H1 (cell line): ENCODE results near the gene CFHR1. TPM values are rescaled to one million over a fixed set of nuclear protein-coding genes. Genes with fewer than 3 reads are reported as not detected.

Source experiments
- CTCF ChIA-PET: fragments of 300-600 bp; sonication (Branson Sonifier 250); formaldehyde crosslinking; loops from one replicate; lab custom pipeline; 2021; ENCODE audit not compliant: partially characterized antibody; lab: Charles Lee
- POLR2A ChIA-PET: fragments of 300-600 bp; sonication (Branson Sonifier 250); formaldehyde crosslinking; loops from one replicate; lab custom pipeline; 2021; ENCODE audit warnings: inconsistent platforms; ENCODE audit not compliant: partially characterized antibody; lab: Charles Lee
- DNase-seq, 2 experiments: peaks; one replicate each; pipeline versions ENCODE4 v3.0.0 to v3.0.0-alpha.2; 2010 to 2022; ENCODE audit warnings: low spot score in 2 of 2, low read depth in 1 of 2, mixed read lengths in 1 of 2
- FAIRE-seq: peaks from 2 replicates; lab custom pipeline; 2011; peaks lifted over from hg19 to GRCh38; lab: Jason Lieb, UNC
- H2AFZ ChIP-seq: 2 replicates; pipeline ENCODE4 v1.8.1; 2012; ENCODE audit warnings: low read length, inconsistent platforms
- H2AK5ac ChIP-seq: 2 replicates; pipeline ENCODE4 v1.6.1; 2013; ENCODE audit warnings: low read depth, low read length
- H2BK120ac ChIP-seq: replicated peaks from 2 replicates; pipeline ENCODE3; 2013; ENCODE audit warnings: low read depth, low read length, inconsistent platforms
- H2BK12ac ChIP-seq: 2 replicates; pipeline ENCODE4 v1.6.1; 2013; ENCODE audit warnings: low read depth, low read length
- H2BK15ac ChIP-seq: 2 replicates; pipeline ENCODE4 v1.6.1; 2013; ENCODE audit warnings: low read length
- H2BK20ac ChIP-seq: 2 replicates; pipeline ENCODE4 v1.6.1; 2013; ENCODE audit warnings: low read length
- H2BK5ac ChIP-seq: 2 replicates; pipeline ENCODE4 v1.6.1; 2013; ENCODE audit warnings: low read depth, low read length
- H3K14ac ChIP-seq: 2 replicates; pipeline ENCODE4 v1.6.1; 2013; ENCODE audit warnings: inconsistent platforms; ENCODE audit not compliant: insufficient read length
- H3K18ac ChIP-seq: 2 replicates; pipeline ENCODE4 v1.6.1; 2013; ENCODE audit warnings: low read length; ENCODE audit errors: extremely low read depth
- H3K23ac ChIP-seq: 2 replicates; pipeline ENCODE4 v1.6.1; 2013; ENCODE audit warnings: inconsistent platforms; ENCODE audit not compliant: insufficient read length
- H3K23me2 ChIP-seq: 2 replicates; pipeline ENCODE4 v1.6.1; 2013; ENCODE audit warnings: low read depth, low read length
- H3K27ac ChIP-seq: 2 replicates; pipeline ENCODE4 v1.6.1; 2011; ENCODE audit warnings: low read depth, low read length, inconsistent platforms
- H3K27me3 ChIP-seq, 4 experiments: replicated peaks in 1 of 4; 1 replicate in 1 of 4; 2 replicates in 3 of 4; pipeline versions ENCODE4 v1.6.1 to v1.8.1; 2011 to 2013; ENCODE audit warnings: low read length in 3 of 4, mild to moderate bottlenecking in 3 of 4, inconsistent platforms in 2 of 4, mixed read lengths in 2 of 4, moderate library complexity in 1 of 4; ENCODE audit not compliant: control insufficient read depth in 3 of 4, insufficient read depth in 3 of 4; ENCODE audit errors: extremely low read depth in 1 of 4
- H3K36me3 ChIP-seq, 4 experiments: 2 replicates each; pipeline versions ENCODE4 v1.6.1 to v1.8.1; 2011 to 2013; ENCODE audit warnings: mild to moderate bottlenecking in 4 of 4, low read length in 3 of 4, moderate library complexity in 2 of 4, control low read depth in 1 of 4, inconsistent platforms in 1 of 4; ENCODE audit not compliant: insufficient read depth in 4 of 4, control insufficient read depth in 2 of 4
- H3K4ac ChIP-seq: replicated peaks from 2 replicates; pipeline ENCODE3; 2013; ENCODE audit warnings: low read length, low read depth, mixed read lengths, inconsistent platforms; ENCODE audit not compliant: insufficient read length
- H3K4me1 ChIP-seq, 4 experiments: replicated peaks in 1 of 4; 1 replicate in 1 of 4; 2 replicates in 3 of 4; pipeline versions ENCODE4 v1.6.1 to v1.8.1; 2011 to 2013; ENCODE audit warnings: low read length in 3 of 4, inconsistent platforms in 2 of 4, mixed read lengths in 1 of 4; ENCODE audit not compliant: insufficient read depth in 4 of 4, control insufficient read depth in 3 of 4
- H3K4me2 ChIP-seq, 2 experiments: 2 replicates each; pipeline versions ENCODE4 v1.6.1 to v1.8.1; 2011 to 2013; ENCODE audit warnings: low read depth in 2 of 2, low read length in 2 of 2, control low read depth in 1 of 2, inconsistent platforms in 1 of 2, mild to moderate bottlenecking in 1 of 2; ENCODE audit not compliant: insufficient read depth in 1 of 2
- H3K4me3 ChIP-seq, 4 experiments: fragments of 200-600, 300-600 bp in 1 of 4; sonication (generic), shearing (Covaris generic), sonication (Bioruptor Twin) in 1 of 4; 2 replicates each; pipeline versions ENCODE4 v1.5.1 to v1.8.1; 2011 to 2016; ENCODE audit warnings: low read length in 4 of 4, low read depth in 3 of 4, control low read depth in 2 of 4, inconsistent platforms in 2 of 4, mild to moderate bottlenecking in 2 of 4, mixed read lengths in 1 of 4, moderate library complexity in 1 of 4; ENCODE audit not compliant: insufficient read depth in 2 of 4; ENCODE audit errors: extremely low read depth in 1 of 4
- H3K56ac ChIP-seq: replicated peaks from 2 replicates; pipeline ENCODE3; 2013; ENCODE audit warnings: low read depth, mild to moderate bottlenecking, mixed read lengths, low read length, inconsistent platforms; ENCODE audit not compliant: insufficient read length
- H3K79me1 ChIP-seq: 2 replicates; pipeline ENCODE4 v1.6.1; 2013; ENCODE audit warnings: low read depth, low read length, control low read depth
- H3K79me2 ChIP-seq, 2 experiments: 2 replicates each; pipeline versions ENCODE4 v1.6.1 to v1.8.1; 2012 to 2013; ENCODE audit warnings: low read length in 2 of 2, mild to moderate bottlenecking in 2 of 2, inconsistent platforms in 1 of 2; ENCODE audit not compliant: insufficient read depth in 2 of 2, control insufficient read depth in 1 of 2
- H3K9ac ChIP-seq, 4 experiments: replicated peaks in 1 of 4; 1 replicate in 1 of 4; 2 replicates in 3 of 4; pipeline versions ENCODE4 v1.6.1 to v1.8.1; 2011 to 2013; ENCODE audit warnings: low read depth in 3 of 4, low read length in 3 of 4, control low read depth in 2 of 4, mild to moderate bottlenecking in 2 of 4, moderate library complexity in 2 of 4, inconsistent platforms in 1 of 4; ENCODE audit errors: extremely low read depth in 1 of 4
- H3K9me3 ChIP-seq, 2 experiments: 2 replicates each; pipeline versions ENCODE4 v1.6.1 to v1.8.1; 2012 to 2013; ENCODE audit warnings: mild to moderate bottlenecking in 2 of 2, moderate library complexity in 2 of 2, control low read depth in 1 of 2, inconsistent platforms in 1 of 2, low read depth in 1 of 2, low read length in 1 of 2, mixed read lengths in 1 of 2; ENCODE audit not compliant: insufficient read depth in 2 of 2
- H4K20me1 ChIP-seq, 2 experiments: replicated peaks in 1 of 2; 2 replicates each; pipeline versions ENCODE3 to v1.8.1; 2011 to 2013; ENCODE audit warnings: inconsistent platforms in 2 of 2, low read length in 2 of 2, mild to moderate bottlenecking in 1 of 2; ENCODE audit not compliant: insufficient read depth in 2 of 2, control insufficient read depth in 1 of 2
- H4K5ac ChIP-seq: 2 replicates; pipeline ENCODE4 v1.6.1; 2013; ENCODE audit warnings: low read length, low read depth, mixed read lengths, inconsistent platforms; ENCODE audit not compliant: insufficient read length
- H4K8ac ChIP-seq: 2 replicates; pipeline ENCODE4 v1.8.0; 2013; ENCODE audit warnings: mild to moderate bottlenecking, moderate library complexity, low read length, inconsistent platforms; ENCODE audit not compliant: insufficient read depth; ENCODE audit errors: extremely low read depth
- H4K91ac ChIP-seq: replicated peaks from 2 replicates; pipeline ENCODE3; 2013; ENCODE audit warnings: low read length, mixed read lengths, inconsistent platforms; ENCODE audit not compliant: insufficient read length
- ATF3 ChIP-seq: IDR thresholded peaks from 2 replicates; pipeline ENCODE4 v1.6.1; 2011; ENCODE audit warnings: low read depth, mild to moderate bottlenecking, low read length; ENCODE audit not compliant: insufficient read depth
- WGBS, 2 experiments: shearing (Covaris generic) in 1 of 2; methylation state at CpG; one replicate each; pipeline versions ENCODE4 v1.1.6 to v1.1.7; 2013 to 2015; ENCODE audit warnings: low lambda C conversion rate in 2 of 2, mixed read lengths in 2 of 2, inconsistent platforms in 1 of 2, low coverage in 1 of 2, missing lambda C conversion rate in 1 of 2; ENCODE audit not compliant: insufficient replicate concordance in 2 of 2, insufficient coverage in 1 of 2, insufficient read length in 1 of 2; ENCODE audit errors: extremely low coverage in 1 of 2, missing lambda C conversion rate in 1 of 2; 5-methylcytosine and 5-hydroxymethylcytosine counted together
- polyA plus RNA-seq, 7 experiments: library from polyadenylated mRNA; depleted of rRNA in 3 of 7; stranded (reverse) in 5 of 7; unstranded in 2 of 7; fragments of >200 nt in 5 of 7; fragments of 200-250 nt in 2 of 7; gene quantifications; 1 replicate in 5 of 7; 2 replicates in 1 of 7; 4 replicates in 1 of 7; pipeline versions ENCODE4 v1.2.1 to v1.2.3, GENCODE V29; 2011 to 2013; ENCODE audit warnings: missing spikeins in 2 of 7, mixed read lengths in 2 of 7
- total RNA-seq: library from RNA; stranded (reverse); fragmentation: NEBNext Ultra II Directional; extraction: Animal tissue kit (Norgen Biotek cat#: 25700); gene quantifications from 2 replicates; pipeline ENCODE4 v1.2.1, GENCODE V29; 2021

CFHR1 gene
- total and polyA plus RNA-seq, 2 of the 8 experiments (the other 6 are each of a cell fraction or from before 2014, with no cell fraction given): not detected

- POLR2A ChIA-PET: no interaction called here
- FAIRE-seq (no peak), DNase-seq (no peak)
- H3K4me3 ChIP-seq: no peak overlapping the region
- no peaks in the 10 kb centered on the region for H3K79me1 ChIP-seq
- no peaks in the 10 kb centered on the region for H3K27me3 ChIP-seq
- no peaks in the 10 kb centered on the region for H3K79me2 ChIP-seq
- H4K20me1 ChIP-seq: no peaks in the 10 kb centered on the region
- no peak overlapping the region for H2AK5ac ChIP-seq
- no peaks in the 10 kb centered on the region for H3K23me2 ChIP-seq
- H3K36me3 ChIP-seq: no peaks in the 10 kb centered on the region
- TF ChIP-seq ATF3: no peak
- no peak overlapping the region for H2BK120ac ChIP-seq
- no peak overlapping the region; the same call in 1 of the 2 replicates for H2AFZ ChIP-seq
- no peak overlapping the region for H2BK15ac ChIP-seq
- CTCF ChIA-PET: no interaction called here
- no peaks in the 10 kb centered on the region for H3K4me1 ChIP-seq
- H3K23ac ChIP-seq: no peak overlapping the region
- H4K91ac ChIP-seq: no peak overlapping the region
- no peak overlapping the region for H2BK20ac ChIP-seq
- no peak overlapping the region for H3K4ac ChIP-seq
- no peak overlapping the region for H3K14ac ChIP-seq
- H3K9ac ChIP-seq: no peak overlapping the region
- no peak overlapping the region for H4K5ac ChIP-seq
- WGBS, 2 experiments: 84% methylated on average over 3 of the region's 3 CpGs; no CpG with 5 or more reads in 1 of the 2 experiments
- H2BK12ac ChIP-seq: no peak overlapping the region
- no peaks in the 10 kb centered on the region for H3K9me3 ChIP-seq
- no peak overlapping the region for H3K56ac ChIP-seq
- H3K27ac ChIP-seq: no peak overlapping the region
- H3K4me2 ChIP-seq: no peak overlapping the region
- H3K18ac ChIP-seq: no peak overlapping the region
- H4K8ac ChIP-seq: no peak overlapping the region
- H2BK5ac ChIP-seq: no peak overlapping the region
Measured at GRCh38 chr1:196858811-196859210, 39.3 kb downstream of the CFHR1 start.
